Measurements from ENCODE around the gene SCGB3A1.

The SCGB3A1 gene

DNA sequence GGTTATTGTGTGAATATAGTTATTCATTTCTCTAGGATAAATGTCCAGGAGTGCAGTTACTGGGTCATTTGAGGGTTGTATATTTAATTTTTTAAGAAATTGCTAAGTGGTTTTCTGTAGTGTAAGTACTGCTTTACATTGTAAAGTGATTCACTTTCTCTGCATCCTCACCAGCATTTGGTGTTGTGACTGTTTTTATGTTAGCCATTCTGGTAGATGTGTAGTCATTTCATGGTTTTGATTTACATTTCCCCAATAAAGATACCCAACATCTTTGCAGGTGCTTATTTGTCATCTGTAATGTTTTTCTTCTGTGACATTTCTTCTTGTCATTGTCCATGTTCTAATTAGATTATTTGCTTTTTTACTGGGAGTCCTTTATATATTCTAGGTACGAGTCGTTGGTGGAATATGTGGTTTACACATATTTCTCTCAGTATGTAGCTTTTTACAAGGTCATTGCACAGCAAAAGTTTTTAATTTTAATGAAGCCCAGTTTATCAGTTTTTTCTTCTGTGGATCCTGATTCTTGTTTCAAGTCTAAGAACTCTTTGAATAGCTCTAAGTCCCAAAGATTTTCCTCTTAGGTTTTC, 34.0 kb downstream of the SCGB3A1 start:
- ATAC-seq (ENCODE audit: low read depth) (no peak), DNase-seq (ENCODE audit: low spot score in 2 of 2) (no peak)
- Mint-ChIP-seq H3K36me3 (peaks cover 40% of the 10 kb centered on the region), H3K27me3 (no peaks in the 10 kb centered on the region), H3K4me1 (peaks cover 10% of the 10 kb centered on the region), H3K27ac (no peak overlapping the region), H3K4me3 (no peak overlapping the region), H3K9me3 (peaks cover 1% of the 10 kb centered on the region)

DNA sequence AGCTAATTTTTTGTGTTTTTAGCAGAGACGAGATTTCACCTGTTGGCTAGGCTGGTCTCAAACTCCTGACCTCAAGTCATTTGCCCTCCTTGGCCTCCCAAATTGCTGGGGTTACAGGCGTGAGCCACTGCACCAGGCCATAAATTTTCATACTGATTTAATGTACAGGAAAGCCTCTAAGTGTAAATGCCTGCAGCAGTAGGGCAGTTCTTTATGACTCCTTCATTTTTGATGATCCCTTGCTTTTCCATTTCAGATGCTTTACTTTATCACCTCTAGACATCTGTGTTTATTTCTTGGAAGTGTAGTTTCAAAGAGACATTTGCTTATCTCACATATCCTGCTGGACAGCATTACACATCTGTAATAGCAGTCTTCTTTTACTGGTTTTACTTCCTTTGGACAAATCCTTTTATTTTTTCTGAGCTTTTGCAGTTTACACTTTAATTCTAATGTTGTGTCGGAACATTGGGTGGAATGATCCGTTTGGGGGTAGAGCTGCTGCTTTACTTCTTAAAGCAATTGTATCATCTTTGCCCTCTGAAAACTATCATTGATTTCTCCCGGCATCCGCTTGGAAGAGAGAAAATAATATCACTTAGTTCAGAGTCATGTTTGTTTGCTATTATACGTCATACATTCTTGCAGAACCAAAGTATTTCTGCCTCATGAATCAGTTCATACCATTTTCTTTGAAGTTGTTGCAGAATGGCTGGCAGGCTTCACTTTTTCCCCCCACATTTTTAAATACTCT, 36.0 kb downstream of the SCGB3A1 start:
- Mint-ChIP-seq H3K27ac (no peak overlapping the region), H3K36me3 (peaks cover 37% of the 10 kb centered on the region), H3K4me1 (peaks cover 6% of the 10 kb centered on the region), H3K4me3 (no peak overlapping the region), H3K9me3 (peaks cover 1% of the 10 kb centered on the region), H3K27me3 (no peaks in the 10 kb centered on the region)
- ATAC-seq (ENCODE audit: low read depth) (no peak), DNase-seq (ENCODE audit: low spot score in 2 of 2) (no peak)

GRCh38 chr5:180553530-180553929, 37.8 kb downstream of the SCGB3A1 start:
- DNase-seq (ENCODE audit: low spot score in 2 of 2) (no peak), ATAC-seq (ENCODE audit: low read depth) (no peak)
- no peaks in the 10 kb centered on the region for H3K27me3 Mint-ChIP-seq
- no peak overlapping the region for H3K4me3 Mint-ChIP-seq
- H3K27ac Mint-ChIP-seq = no peak overlapping the region
- H3K4me1 Mint-ChIP-seq = peaks cover 1% of the 10 kb centered on the region
- peaks cover 33% of the 10 kb centered on the region for H3K36me3 Mint-ChIP-seq
- no peaks in the 10 kb centered on the region for H3K9me3 Mint-ChIP-seq

GRCh38 chr5:180548563-180548962, 42.7 kb downstream of the SCGB3A1 start:
- ATAC-seq (ENCODE audit: low read depth) = no peak
- no peak for DNase-seq (ENCODE audit: low spot score in 2 of 2)
- Mint-ChIP-seq H3K9me3 (no peaks in the 10 kb centered on the region), H3K4me1 (peaks cover 17% of the 10 kb centered on the region), H3K27ac (no peak overlapping the region), H3K27me3 (no peaks in the 10 kb centered on the region), H3K4me3 (no peak overlapping the region), H3K36me3 (peaks cover 38% of the 10 kb centered on the region)

- H3K27me3 Mint-ChIP-seq = no peaks in the 10 kb centered on the region
- peaks cover 32% of the 10 kb centered on the region for H3K36me3 Mint-ChIP-seq
- H3K4me1 Mint-ChIP-seq = peaks cover 17% of the 10 kb centered on the region
- ATAC-seq (ENCODE audit: low read depth) = no peak
- no peaks in the 10 kb centered on the region for H3K9me3 Mint-ChIP-seq
- H3K4me3 Mint-ChIP-seq = no peak overlapping the region
- H3K27ac Mint-ChIP-seq = no peak overlapping the region
- DNase-seq (ENCODE audit: low spot score in 2 of 2) = no peak
Measured at GRCh38 chr5:180545248-180545647, 46.1 kb downstream of the SCGB3A1 start.

- H3K36me3 Mint-ChIP-seq = peaks cover 36% of the 10 kb centered on the region
- H3K27me3 Mint-ChIP-seq = no peaks in the 10 kb centered on the region
- H3K9me3 Mint-ChIP-seq = no peaks in the 10 kb centered on the region
- no peak for ATAC-seq (ENCODE audit: low read depth)
- H3K4me3 Mint-ChIP-seq = no peak overlapping the region
- H3K27ac Mint-ChIP-seq = no peak overlapping the region
- H3K4me1 Mint-ChIP-seq = peaks cover 15% of the 10 kb centered on the region
- DNase-seq (ENCODE audit: low spot score in 2 of 2) = no peak
Measured at GRCh38 chr5:180541710-180542109, 49.6 kb downstream of the SCGB3A1 start.
